ENCODE results near the gene GTPBP4.

The GTPBP4 gene

GRCh38 chr10:1044146-1044545 is 55.9 kb downstream of the GTPBP4 start:
- Histone ChIP-seq H3K4me1 (ENCODE audit: control insufficient read depth, insufficient read depth, low read length) (0 out of 2 replicates have a peak, but pooled peaks cover 3% of the 10 kb centered on the region), H3K9me3 (ENCODE audit: control insufficient read depth, insufficient read depth, low read depth, low read length) (no peaks in the 10 kb centered on the region), H3K4me3 (ENCODE audit: low read depth, low read length) (no peak overlapping the region), H3K27me3 (ENCODE audit: control insufficient read depth, insufficient read depth, low read length) (no peaks in the 10 kb centered on the region), H3K9ac (ENCODE audit: low read length) (no peak overlapping the region), H3K27ac (ENCODE audit: low read depth, low read length) (no peak overlapping the region), H3K36me3 (ENCODE audit: control insufficient read depth, insufficient read depth, low read length) (peaks cover 78% of the 10 kb centered on the region)

DNA sequence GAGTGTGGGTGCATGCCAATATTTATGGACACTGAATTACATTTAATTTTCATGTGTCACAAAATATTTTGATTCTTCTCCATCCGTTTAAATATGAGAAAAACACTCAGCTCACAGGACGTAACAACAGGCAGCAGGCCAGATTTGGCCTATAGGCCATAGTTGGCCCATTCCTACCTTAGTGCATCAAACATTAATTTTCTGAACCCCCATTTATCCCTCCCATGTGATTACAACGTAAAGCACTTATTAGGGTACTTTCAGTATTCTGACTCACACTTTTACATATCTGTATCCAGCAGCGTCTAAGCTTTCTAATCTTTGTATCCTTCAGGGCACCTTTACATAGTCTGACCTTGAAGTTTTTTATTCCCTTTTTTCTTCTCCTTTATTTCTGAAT is 56.7 kb downstream of the GTPBP4 start:
- Histone ChIP-seq H3K4me3 (ENCODE audit: low read depth, low read length) (no peak overlapping the region; the same call in 1 of the 2 replicates), H3K9ac (ENCODE audit: low read length) (no peak overlapping the region), H3K4me1 (ENCODE audit: control insufficient read depth, insufficient read depth, low read length) (0 out of 2 replicates have a peak, but pooled peaks cover 3% of the 10 kb centered on the region), H3K27ac (ENCODE audit: low read depth, low read length) (no peak overlapping the region), H3K36me3 (ENCODE audit: control insufficient read depth, insufficient read depth, low read length) (peaks cover 70% of the 10 kb centered on the region), H3K27me3 (ENCODE audit: control insufficient read depth, insufficient read depth, low read length) (no peaks in the 10 kb centered on the region), H3K9me3 (ENCODE audit: control insufficient read depth, insufficient read depth, low read depth, low read length) (no peaks in the 10 kb centered on the region)

GRCh38 chr10:1045415-1045814 is 57.2 kb downstream of the GTPBP4 start:
- Histone ChIP-seq H3K4me1 (ENCODE audit: control insufficient read depth, insufficient read depth, low read length) (peaks cover 3% of the 10 kb centered on the region; the same call in 1 of the 2 replicates), H3K4me3 (ENCODE audit: low read depth, low read length) (peak overlapping the region; percentile 41; the same call in 1 of the 2 replicates), H3K9ac (ENCODE audit: low read length) (no peak overlapping the region), H3K27me3 (ENCODE audit: control insufficient read depth, insufficient read depth, low read length) (no peaks in the 10 kb centered on the region), H3K27ac (ENCODE audit: low read depth, low read length) (no peak overlapping the region), H3K36me3 (ENCODE audit: control insufficient read depth, insufficient read depth, low read length) (peaks cover 66% of the 10 kb centered on the region), H3K9me3 (ENCODE audit: control insufficient read depth, insufficient read depth, low read depth, low read length) (no peaks in the 10 kb centered on the region)

- peak overlapping the region; percentile 97 for H3K4me3 ChIP-seq (ENCODE audit: low read depth, low read length)
- H3K27me3 ChIP-seq (ENCODE audit: control insufficient read depth, insufficient read depth, low read length), result no peaks in the 10 kb centered on the region
- peak overlapping the region; percentile 90 for H3K9ac ChIP-seq (ENCODE audit: low read length)
- peaks cover 6% of the 10 kb centered on the region; the same call in 1 of the 2 replicates for H3K4me1 ChIP-seq (ENCODE audit: control insufficient read depth, insufficient read depth, low read length)
- H3K27ac ChIP-seq (ENCODE audit: low read depth, low read length), result peak overlapping the region; percentile 94; the same call in 1 of the 2 replicates
- H3K36me3 ChIP-seq (ENCODE audit: control insufficient read depth, insufficient read depth, low read length), result peaks cover 50% of the 10 kb centered on the region
- no peaks in the 10 kb centered on the region for H3K9me3 ChIP-seq (ENCODE audit: control insufficient read depth, insufficient read depth, low read depth, low read length)
These were observed 59.7 kb downstream of the GTPBP4 start for GRCh38 chr10:1047937-1048336.

DNA sequence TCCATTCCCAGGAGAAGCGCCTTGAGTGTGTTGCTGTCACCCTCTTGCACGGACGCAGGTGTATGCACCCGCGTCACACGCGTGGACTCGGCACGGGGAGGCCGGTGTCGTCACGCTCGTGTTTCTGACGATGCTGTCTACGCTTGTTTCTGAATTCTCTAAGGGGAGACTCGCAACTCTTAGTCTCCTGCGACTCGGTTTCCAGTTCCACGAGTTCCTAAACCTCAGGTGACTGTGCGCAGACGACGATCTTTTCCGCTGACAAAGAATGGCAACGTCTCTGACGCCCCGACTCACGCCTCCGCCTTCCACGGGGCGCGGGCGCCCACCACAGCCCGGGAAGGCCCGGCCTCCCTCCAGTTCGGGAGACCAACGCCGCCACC is 60.1 kb downstream of the GTPBP4 start:
- Histone ChIP-seq H3K27me3 (ENCODE audit: control insufficient read depth, insufficient read depth, low read length) (no peaks in the 10 kb centered on the region), H3K36me3 (ENCODE audit: control insufficient read depth, insufficient read depth, low read length) (peaks cover 49% of the 10 kb centered on the region), H3K9ac (ENCODE audit: low read length) (peak overlapping the region; percentile 90), H3K27ac (ENCODE audit: low read depth, low read length) (peak overlapping the region; percentile 94; the same call in 1 of the 2 replicates), H3K4me3 (ENCODE audit: low read depth, low read length) (peak overlapping the region; percentile 97), H3K4me1 (ENCODE audit: control insufficient read depth, insufficient read depth, low read length) (peaks cover 6% of the 10 kb centered on the region; the same call in 1 of the 2 replicates), H3K9me3 (ENCODE audit: control insufficient read depth, insufficient read depth, low read depth, low read length) (no peaks in the 10 kb centered on the region)

- H3K27me3 ChIP-seq (ENCODE audit: control insufficient read depth, insufficient read depth, low read length), result no peaks in the 10 kb centered on the region
- H3K9ac ChIP-seq (ENCODE audit: low read length), result peak within 1 kb of the TSS; percentile 90
- peak within 1 kb of the TSS; percentile 97 for H3K4me3 ChIP-seq (ENCODE audit: low read depth, low read length)
- H3K36me3 ChIP-seq (ENCODE audit: control insufficient read depth, insufficient read depth, low read length), result peaks cover 47% of the 10 kb centered on the region
- H3K4me1 ChIP-seq (ENCODE audit: control insufficient read depth, insufficient read depth, low read length), result peaks cover 6% of the 10 kb centered on the region; the same call in 1 of the 2 replicates
- H3K9me3 ChIP-seq (ENCODE audit: control insufficient read depth, insufficient read depth, low read depth, low read length), result no peaks in the 10 kb centered on the region
- H3K27ac ChIP-seq (ENCODE audit: low read depth, low read length), result peak within 1 kb of the TSS; percentile 94
These were observed 60.6 kb downstream of the GTPBP4 start, which contains the start of gene IDI1 for GRCh38 chr10:1048732-1049424. TSS of gene IDI1 (minus strand) at chr10:1049119. CDS start at chr10:1049003, 116 bp downstream.

DNA sequence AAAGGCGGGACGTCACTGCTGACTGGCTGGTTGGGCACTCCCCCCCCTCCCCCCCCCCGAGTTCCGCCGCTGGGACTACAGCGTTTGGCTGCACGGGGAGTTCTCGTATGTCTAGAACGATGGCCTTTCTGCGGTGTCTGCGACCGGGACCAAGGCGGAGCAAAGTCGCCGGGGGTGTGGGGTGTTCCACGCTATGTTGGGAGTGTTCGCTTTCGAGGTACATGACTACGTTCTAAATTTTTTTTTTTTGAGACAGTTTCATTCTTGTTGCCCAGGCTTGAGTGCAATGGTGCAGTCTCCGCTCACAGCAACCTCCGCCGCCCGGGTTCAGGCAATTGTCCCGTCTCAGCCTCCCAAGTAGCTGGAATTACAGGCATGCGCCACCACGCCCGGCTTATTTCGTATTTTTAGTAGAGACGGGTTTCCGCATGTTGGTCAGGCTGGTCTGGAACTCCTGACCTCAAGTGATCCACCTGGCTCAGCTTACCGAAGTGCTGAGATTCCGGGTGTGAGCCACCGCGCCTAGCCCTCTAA is 61.3 kb downstream of the GTPBP4 start:
- Histone ChIP-seq H3K27ac (ENCODE audit: low read depth, low read length) (peak overlapping the region; percentile 7; the same call in 1 of the 2 replicates), H3K4me1 (ENCODE audit: control insufficient read depth, insufficient read depth, low read length) (peaks cover 6% of the 10 kb centered on the region; the same call in 1 of the 2 replicates), H3K36me3 (ENCODE audit: control insufficient read depth, insufficient read depth, low read length) (peaks cover 45% of the 10 kb centered on the region; the same call in 1 of the 2 replicates), H3K9ac (ENCODE audit: low read length) (peak overlapping the region; percentile 90), H3K27me3 (ENCODE audit: control insufficient read depth, insufficient read depth, low read length) (no peaks in the 10 kb centered on the region), H3K4me3 (ENCODE audit: low read depth, low read length) (peak overlapping the region; percentile 97), H3K9me3 (ENCODE audit: control insufficient read depth, insufficient read depth, low read depth, low read length) (no peaks in the 10 kb centered on the region)

GRCh38 chr10:1050145-1050544 is 61.9 kb downstream of the GTPBP4 start:
- Histone ChIP-seq H3K36me3 (ENCODE audit: control insufficient read depth, insufficient read depth, low read length) (peaks cover 42% of the 10 kb centered on the region; the same call in 1 of the 2 replicates), H3K4me3 (ENCODE audit: low read depth, low read length) (peak overlapping the region; percentile 97), H3K27me3 (ENCODE audit: control insufficient read depth, insufficient read depth, low read length) (no peaks in the 10 kb centered on the region), H3K27ac (ENCODE audit: low read depth, low read length) (peak overlapping the region; percentile 7; the same call in 1 of the 2 replicates), H3K4me1 (ENCODE audit: control insufficient read depth, insufficient read depth, low read length) (peaks cover 11% of the 10 kb centered on the region; the same call in 1 of the 2 replicates), H3K9ac (ENCODE audit: low read length) (peak overlapping the region; percentile 90), H3K9me3 (ENCODE audit: control insufficient read depth, insufficient read depth, low read depth, low read length) (no peaks in the 10 kb centered on the region)

- Histone ChIP-seq H3K27ac (ENCODE audit: low read depth, low read length) (no peak overlapping the region), H3K36me3 (ENCODE audit: control insufficient read depth, insufficient read depth, low read length) (peaks cover 39% of the 10 kb centered on the region; the same call in 1 of the 2 replicates), H3K4me3 (ENCODE audit: low read depth, low read length) (peak overlapping the region; percentile 97), H3K9ac (ENCODE audit: low read length) (no peak overlapping the region), H3K27me3 (ENCODE audit: control insufficient read depth, insufficient read depth, low read length) (no peaks in the 10 kb centered on the region), H3K9me3 (ENCODE audit: control insufficient read depth, insufficient read depth, low read depth, low read length) (no peaks in the 10 kb centered on the region), H3K4me1 (ENCODE audit: control insufficient read depth, insufficient read depth, low read length) (peaks cover 14% of the 10 kb centered on the region; the same call in 1 of the 2 replicates)
These were observed 62.3 kb downstream of the GTPBP4 start for GRCh38 chr10:1050554-1050953.

DNA sequence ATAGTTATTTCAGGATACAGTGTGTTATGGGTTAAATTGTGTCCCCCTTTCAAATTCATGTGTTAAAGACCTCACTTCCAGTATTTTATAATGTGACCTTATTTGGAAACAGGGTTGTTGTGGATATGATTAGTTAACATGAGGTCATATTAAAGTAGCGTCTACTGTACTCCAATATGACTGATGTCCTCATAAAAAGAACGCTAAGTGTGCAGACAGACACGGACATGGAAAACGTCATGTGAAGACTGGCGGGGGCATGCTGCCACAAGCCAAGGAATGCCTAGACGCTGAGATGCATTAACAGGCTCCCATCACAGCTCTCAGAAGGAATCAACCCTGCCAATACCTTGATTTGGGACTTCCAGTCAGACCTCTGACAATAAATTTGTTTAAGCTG is 66.5 kb downstream of the GTPBP4 start:
- Histone ChIP-seq H3K36me3 (ENCODE audit: control insufficient read depth, insufficient read depth, low read length) (peaks cover 23% of the 10 kb centered on the region; the same call in 1 of the 2 replicates), H3K4me1 (ENCODE audit: control insufficient read depth, insufficient read depth, low read length) (peaks cover 11% of the 10 kb centered on the region; the same call in 1 of the 2 replicates), H3K27me3 (ENCODE audit: control insufficient read depth, insufficient read depth, low read length) (no peaks in the 10 kb centered on the region), H3K4me3 (ENCODE audit: low read depth, low read length) (peak overlapping the region; percentile 98), H3K9me3 (ENCODE audit: control insufficient read depth, insufficient read depth, low read depth, low read length) (no peaks in the 10 kb centered on the region), H3K27ac (ENCODE audit: low read depth, low read length) (no peak overlapping the region), H3K9ac (ENCODE audit: low read length) (peak overlapping the region; percentile 17)
